GM10266 (cell line): ENCODE results near the gene ZCCHC2.

Experiments
- DNase-seq: peaks from one replicate; pipeline ENCODE4 v3.0.0; 2012; ENCODE audit errors: extremely low spot score
- CTCF ChIP-seq: IDR thresholded peaks from 2 replicates; pipeline ENCODE4 v1.5.1; 2012; ENCODE audit warnings: mild to moderate bottlenecking, low read depth; ENCODE audit not compliant: control insufficient read depth, insufficient read depth; ENCODE audit errors: missing control alignments

Gene ZCCHC2

DNA sequence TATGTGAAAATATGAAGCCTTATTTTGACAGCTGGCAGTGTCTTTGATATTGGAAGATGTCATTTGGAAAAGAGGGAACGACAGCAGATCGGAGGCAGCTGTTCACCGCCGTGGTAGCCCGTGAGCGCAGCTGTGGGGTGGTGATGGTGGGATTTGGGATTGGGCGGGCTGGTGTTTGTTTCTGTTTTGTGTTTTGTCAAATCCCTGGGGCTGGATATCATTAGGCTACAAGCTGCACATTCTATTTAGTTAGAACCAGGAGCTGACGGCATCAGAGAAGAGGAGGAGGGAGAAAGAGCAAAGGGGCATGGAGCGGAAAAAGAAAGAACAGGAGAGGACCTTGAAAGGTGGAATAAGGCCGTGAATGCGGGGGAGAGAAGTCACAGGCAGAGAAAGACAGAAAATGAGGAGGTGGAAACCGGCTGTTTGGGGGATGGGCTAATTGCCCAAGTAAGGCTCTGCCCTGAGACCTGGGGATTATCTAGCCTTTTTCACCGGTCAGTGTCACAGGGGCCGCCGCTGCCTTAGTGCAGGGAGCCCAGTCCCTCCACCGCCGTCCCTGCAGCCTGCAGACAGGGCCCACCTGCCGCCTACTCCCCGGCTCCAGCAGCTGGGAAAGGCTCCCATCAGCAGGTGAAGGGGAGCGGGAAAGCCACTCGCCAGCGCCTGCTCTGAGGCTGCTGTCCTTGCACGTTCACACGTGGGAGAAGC, 88.0 kb downstream of the ZCCHC2 start:
- no peak for TF ChIP-seq CTCF
- DNase-seq: no peak

DNA sequence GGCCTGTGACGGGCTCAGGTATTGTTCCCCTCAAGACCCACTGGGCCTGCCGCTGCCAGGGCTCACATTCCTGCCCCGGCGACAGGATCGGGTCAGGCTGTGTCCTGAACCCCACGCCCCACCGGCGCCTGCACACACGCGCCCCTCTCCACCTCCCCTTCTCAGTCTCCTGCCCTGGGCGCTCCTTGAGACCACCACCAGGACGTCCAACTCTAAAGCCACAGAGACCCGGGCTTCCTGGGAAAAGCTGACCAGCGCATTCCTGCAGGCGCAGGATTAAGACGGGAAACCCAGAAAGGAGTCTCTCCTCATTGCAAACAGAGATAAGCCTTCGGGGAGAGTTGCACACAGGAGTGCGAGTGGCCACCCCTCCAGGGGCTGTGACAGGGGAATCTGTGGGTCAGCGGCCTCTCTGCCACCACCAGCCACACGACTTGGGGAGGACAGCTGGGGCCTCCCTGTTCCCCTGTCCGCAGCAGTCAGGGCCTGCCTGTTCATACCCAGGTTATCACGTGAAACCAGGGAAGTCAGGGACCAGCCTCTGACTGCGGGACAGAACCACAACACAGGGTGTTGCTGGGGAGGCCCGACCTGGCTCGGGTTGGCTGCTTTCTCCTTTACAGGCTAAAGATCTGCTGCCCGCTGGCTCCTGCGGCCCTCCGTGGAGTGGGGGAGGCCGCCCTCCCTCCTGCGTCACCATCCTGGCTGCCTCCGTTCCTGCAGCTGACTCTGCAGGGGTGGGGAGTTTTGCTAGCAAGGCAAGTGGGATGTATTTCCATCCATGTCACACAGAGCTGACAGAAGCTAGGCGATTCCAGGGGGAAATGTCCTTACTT, 88.8 kb downstream of the ZCCHC2 start:
- no peak for DNase-seq
- no peak for TF ChIP-seq CTCF

DNA sequence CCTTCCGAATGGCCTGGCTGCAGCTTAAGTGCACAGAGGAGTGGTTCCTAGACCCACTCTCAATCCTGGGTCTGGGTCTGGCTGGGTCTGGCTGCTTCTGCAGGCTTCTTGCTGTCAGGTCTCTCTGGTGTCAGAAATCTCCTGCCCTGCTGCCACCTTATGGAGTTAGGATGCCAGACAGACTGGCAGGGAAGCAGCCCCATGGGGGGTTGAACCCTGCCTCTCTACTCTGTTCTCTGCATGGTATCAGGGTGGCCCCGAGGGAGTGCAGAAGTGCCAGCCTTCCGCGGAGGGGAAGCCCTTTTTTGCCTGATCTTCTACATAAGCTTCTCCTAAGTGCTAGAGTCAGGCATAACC, 89.4 kb downstream of the ZCCHC2 start:
- TF ChIP-seq CTCF: no peak
- DNase-seq: no peak

GRCh38 chr18:62612776-62613175, 90.0 kb downstream of the ZCCHC2 start:
- no peak for TF ChIP-seq CTCF

GRCh38 chr18:62614494-62614893, 91.7 kb downstream of the ZCCHC2 start:
- TF ChIP-seq CTCF: no peak
- DNase-seq: no peak

More at GRCh38 chr18:62612776-62613175, 90.0 kb downstream of the ZCCHC2 start:
- no peak for DNase-seq

- TF ChIP-seq CTCF: no peak
- DNase-seq: no peak
These were observed 93.5 kb downstream of the ZCCHC2 start for GRCh38 chr18:62616331-62616805.

- TF ChIP-seq CTCF: no peak
- no peak for DNase-seq
These were observed 95.2 kb downstream of the ZCCHC2 start for GRCh38 chr18:62617793-62618591.
